Astrocyte (in vitro differentiated cells and primary cell): ENCODE measurements around the gene TMEM200B. TPM values are rescaled to one million over a fixed set of nuclear protein-coding genes. Genes with fewer than 3 reads are reported as not detected.

Experiments
- DNase-seq: peaks from one replicate; pipeline ENCODE4 v3.0.0-alpha.2; 2010; ENCODE audit warnings: low read depth
- FAIRE-seq: peaks from 2 replicates; lab custom pipeline; 2011; peaks lifted over from hg19 to GRCh38; lab: Jason Lieb, UNC
- H2AFZ ChIP-seq: 2 replicates; pipeline ENCODE4 v1.6.0; 2012; ENCODE audit warnings: low read depth, low read length, inconsistent platforms
- H3K27ac ChIP-seq: 2 replicates; pipeline ENCODE4 v1.5.1; 2011; ENCODE audit warnings: low read depth, low read length, inconsistent platforms
- H3K27me3 ChIP-seq: 2 replicates; pipeline ENCODE4 v1.6.0; 2011; ENCODE audit warnings: low read length, inconsistent platforms; ENCODE audit not compliant: insufficient read depth
- H3K36me3 ChIP-seq: 2 replicates; pipeline ENCODE4 v1.5.1; 2011; ENCODE audit warnings: low read length, inconsistent platforms; ENCODE audit not compliant: insufficient read depth
- H3K4me1 ChIP-seq: 2 replicates; pipeline ENCODE4 v1.5.1; 2011; ENCODE audit warnings: low read length, inconsistent platforms; ENCODE audit not compliant: insufficient read depth
- H3K4me2 ChIP-seq: 2 replicates; pipeline ENCODE4 v1.6.0; 2012; ENCODE audit warnings: low read length, inconsistent platforms
- H3K4me3 ChIP-seq: 2 replicates; pipeline ENCODE4 v1.5.1; 2011; ENCODE audit warnings: low read depth, mild to moderate bottlenecking, low read length, inconsistent platforms; ENCODE audit not compliant: insufficient read depth
- H3K79me2 ChIP-seq: 2 replicates; pipeline ENCODE4 v1.6.0; 2012; ENCODE audit warnings: mild to moderate bottlenecking, low read length, inconsistent platforms; ENCODE audit not compliant: insufficient read depth
- H3K9ac ChIP-seq: 2 replicates; pipeline ENCODE4 v1.6.0; 2012; ENCODE audit warnings: mild to moderate bottlenecking, low read length, inconsistent platforms
- H3K9me3 ChIP-seq: 2 replicates; pipeline ENCODE4 v1.5.1; 2012; ENCODE audit warnings: low read depth, mild to moderate bottlenecking, low read length, inconsistent platforms; ENCODE audit not compliant: insufficient read depth
- H4K20me1 ChIP-seq: 2 replicates; pipeline ENCODE4 v1.6.0; 2012; ENCODE audit warnings: low read length, inconsistent platforms; ENCODE audit not compliant: insufficient read depth
- H3K27ac Mint-ChIP-seq: one replicate; pipeline ENCODE4 v1.8.0; 2021; ENCODE audit warnings: mild to moderate bottlenecking, mixed read lengths; ENCODE audit not compliant: unreplicated experiment
- H3K27me3 Mint-ChIP-seq: one replicate; pipeline ENCODE4 v1.8.0; 2021; ENCODE audit warnings: low read depth, mixed read lengths; ENCODE audit not compliant: unreplicated experiment
- H3K36me3 Mint-ChIP-seq: one replicate; pipeline ENCODE4 v1.8.0; 2021; ENCODE audit warnings: low read depth, mixed read lengths; ENCODE audit not compliant: unreplicated experiment
- H3K4me1 Mint-ChIP-seq: one replicate; pipeline ENCODE4 v1.8.0; 2021; ENCODE audit warnings: low read depth, mixed read lengths; ENCODE audit not compliant: unreplicated experiment
- H3K4me3 Mint-ChIP-seq: one replicate; pipeline ENCODE4 v1.8.0; 2021; ENCODE audit warnings: mild to moderate bottlenecking, moderate library complexity, mixed read lengths; ENCODE audit not compliant: unreplicated experiment
- H3K9me3 Mint-ChIP-seq: one replicate; pipeline ENCODE4 v1.8.0; 2021; ENCODE audit warnings: mild to moderate bottlenecking, mixed read lengths; ENCODE audit not compliant: unreplicated experiment
- CTCF ChIP-seq: IDR thresholded peaks from 2 replicates; pipeline ENCODE4 v1.5.1; 2011; ENCODE audit warnings: low read depth, mild to moderate bottlenecking, inconsistent platforms, low read length, moderate library complexity; ENCODE audit not compliant: insufficient read depth
- EZH2 ChIP-seq: IDR thresholded peaks from 2 replicates; pipeline ENCODE4 v1.6.1; 2012; ENCODE audit warnings: mild to moderate bottlenecking, low read length, inconsistent platforms; ENCODE audit not compliant: insufficient read depth
- total RNA-seq: library from RNA; stranded (reverse); gene quantifications from 2 replicates; pipeline ENCODE4 v1.2.1, GENCODE V29; 2021

The TMEM200B gene
- total RNA-seq, 1 donor from 2014 or later: 3.6 TPM

DNA sequence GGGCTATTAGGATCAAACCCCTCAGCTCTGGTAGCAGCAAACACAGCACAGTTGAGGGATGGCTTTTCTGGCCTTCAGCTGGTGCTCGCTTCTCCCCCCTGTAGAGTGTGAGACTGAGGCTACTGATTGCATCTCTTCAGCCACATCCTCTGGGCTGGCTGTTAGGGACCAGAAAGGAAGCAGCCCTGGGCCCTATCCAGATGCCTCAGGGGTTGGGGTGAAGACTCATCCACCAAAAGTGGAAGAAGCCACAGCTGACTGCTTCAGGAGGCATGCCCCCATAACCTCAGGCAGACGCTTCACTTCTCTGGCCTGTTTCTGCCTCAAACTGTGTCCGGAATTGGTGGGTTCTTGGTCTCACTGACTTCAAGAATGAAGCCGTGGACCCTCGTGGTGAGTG, 6.2 kb upstream of the TMEM200B start:
- H4K20me1 ChIP-seq: no peaks in the 10 kb centered on the region
- H3K9ac ChIP-seq: no peak overlapping the region
- no peak overlapping the region for H2AFZ ChIP-seq
- H3K27ac Mint-ChIP-seq: no peak overlapping the region
- no peak overlapping the region for H3K4me3 Mint-ChIP-seq
- no peak overlapping the region for H3K27ac ChIP-seq
- FAIRE-seq (no peak), DNase-seq (no peak)
- H3K4me1 Mint-ChIP-seq: no peaks in the 10 kb centered on the region
- H3K27me3 ChIP-seq: peaks cover 4% of the 10 kb centered on the region
- peaks cover 3% of the 10 kb centered on the region for H3K27me3 Mint-ChIP-seq
- H3K4me1 ChIP-seq: peaks cover 3% of the 10 kb centered on the region
- H3K79me2 ChIP-seq: no peaks in the 10 kb centered on the region
- no peaks in the 10 kb centered on the region for H3K36me3 ChIP-seq
- no peaks in the 10 kb centered on the region for H3K36me3 Mint-ChIP-seq
- H3K4me2 ChIP-seq: no peak overlapping the region
- no peak for TF ChIP-seq CTCF
- no peak for TF ChIP-seq EZH2
- H3K4me3 ChIP-seq: no peak overlapping the region
- H3K9me3 ChIP-seq: no peaks in the 10 kb centered on the region
- H3K9me3 Mint-ChIP-seq: no peaks in the 10 kb centered on the region

GRCh38 chr1:29128739-29129138, 5.0 kb upstream of the TMEM200B start:
- no peak overlapping the region for H3K27ac Mint-ChIP-seq
- H3K27me3 Mint-ChIP-seq: peaks cover under 1% of the 10 kb centered on the region
- Histone ChIP-seq H3K4me2 (no peak overlapping the region), H3K9ac (no peak overlapping the region), H3K27ac (no peak overlapping the region), H2AFZ (no peak overlapping the region), H3K79me2 (no peaks in the 10 kb centered on the region), H3K27me3 (peaks cover 4% of the 10 kb centered on the region), H3K9me3 (no peaks in the 10 kb centered on the region), H3K4me1 (peaks cover 6% of the 10 kb centered on the region), H3K36me3 (no peaks in the 10 kb centered on the region), H3K4me3 (no peak overlapping the region), H4K20me1 (no peaks in the 10 kb centered on the region)
- H3K4me3 Mint-ChIP-seq: no peak overlapping the region
- H3K36me3 Mint-ChIP-seq: no peaks in the 10 kb centered on the region
- DNase-seq: no peak
- no peaks in the 10 kb centered on the region for H3K9me3 Mint-ChIP-seq
- TF ChIP-seq EZH2 (no peak), CTCF (no peak)
- no peaks in the 10 kb centered on the region for H3K4me1 Mint-ChIP-seq
- no peak for FAIRE-seq

- Mint-ChIP-seq H3K9me3 (no peaks in the 10 kb centered on the region), H3K27ac (peak overlapping the region; percentile 18)
Observed at GRCh38 chr1:29126198-29126597, 2.5 kb upstream of the TMEM200B start.

More at GRCh38 chr1:29126198-29126597, 2.5 kb upstream of the TMEM200B start:
- Histone ChIP-seq H3K79me2 (no peaks in the 10 kb centered on the region), H3K9ac (no peak overlapping the region), H3K4me2 (no peak overlapping the region), H3K4me3 (no peak overlapping the region), H4K20me1 (no peaks in the 10 kb centered on the region), H3K27me3 (peaks cover 4% of the 10 kb centered on the region), H3K4me1 (peaks cover 22% of the 10 kb centered on the region), H3K9me3 (no peaks in the 10 kb centered on the region), H3K36me3 (no peaks in the 10 kb centered on the region), H2AFZ (no peak overlapping the region), H3K27ac (no peak overlapping the region)
- peak overlapping the region; percentile 60 for H3K4me3 Mint-ChIP-seq
- TF ChIP-seq EZH2 (no peak), CTCF (no peak)
- H3K27me3 Mint-ChIP-seq: no peaks in the 10 kb centered on the region
- H3K4me1 Mint-ChIP-seq: no peaks in the 10 kb centered on the region
- DNase-seq: no peak
- FAIRE-seq: no peak
- H3K36me3 Mint-ChIP-seq: no peaks in the 10 kb centered on the region
